SU-DHL-6 (cell line): ENCODE results near the gene NAV2.

ENCODE experiments used
- H2AFZ ChIP-seq: fragments of 200-600 bp; sonication (generic); 2 replicates; pipeline ENCODE4 v1.6.1; 2014; ENCODE audit warnings: low read depth, mild to moderate bottlenecking, moderate library complexity, mixed read lengths, antibody characterized with exemption, low read length; ENCODE audit not compliant: severe bottlenecking
- H3F3A ChIP-seq: fragments of 200-600 bp; shearing (Covaris generic); 2 replicates; pipeline ENCODE4 v1.6.0; 2016; ENCODE audit warnings: antibody characterized with exemption, mild to moderate bottlenecking; ENCODE audit not compliant: insufficient read depth
- H3K27ac ChIP-seq: fragments of 200-600 bp; sonication (generic); 2 replicates; pipeline ENCODE4 v1.5.1; 2016; ENCODE audit warnings: low read depth, mild to moderate bottlenecking, low read length, moderate library complexity, mixed read lengths
- H3K27me3 ChIP-seq: fragments of 200-600 bp; sonication (generic), shearing (Covaris generic); 2 replicates; pipeline ENCODE4 v1.6.0; 2014; ENCODE audit warnings: mild to moderate bottlenecking, low read length
- H3K36me3 ChIP-seq: fragments of 200-600 bp; sonication (generic); 2 replicates; pipeline ENCODE4 v1.6.1; 2014; ENCODE audit warnings: mild to moderate bottlenecking, low read length, mixed read lengths
- H3K4me2 ChIP-seq: fragments of 300-600, 200-600 bp; shearing (Covaris generic), sonication (generic); 2 replicates; pipeline ENCODE4 v1.6.0; 2014; ENCODE audit warnings: low read length, low read depth, mild to moderate bottlenecking; ENCODE audit not compliant: poor library complexity, severe bottlenecking
- H3K4me3 ChIP-seq: fragments of 200-600 bp; sonication (generic); 2 replicates; pipeline ENCODE4 v1.5.1; 2014; ENCODE audit warnings: antibody characterized with exemption, low read length, mild to moderate bottlenecking, mixed read lengths; ENCODE audit not compliant: insufficient read depth, poor library complexity, severe bottlenecking
- H3K79me2 ChIP-seq: fragments of 200-600 bp; sonication (generic); 2 replicates; pipeline ENCODE4 v1.6.1; 2014; ENCODE audit warnings: mild to moderate bottlenecking, low read length, moderate library complexity; ENCODE audit not compliant: insufficient read depth
- H3K9ac ChIP-seq: fragments of 200-600 bp; sonication (generic); 2 replicates; pipeline ENCODE4 v1.7.0; 2014; ENCODE audit warnings: mild to moderate bottlenecking, low read length
- H3K9me2 ChIP-seq: fragments of 200-600 bp; sonication (generic); replicated peaks from 2 replicates; pipeline ENCODE4 v1.6.1; 2014; ENCODE audit warnings: low read length; ENCODE audit not compliant: insufficient read depth
- H3K9me3 ChIP-seq: fragments of 200-600 bp; sonication (generic); 2 replicates; pipeline ENCODE4 v1.6.1; 2014; ENCODE audit warnings: low read length, mixed read lengths; ENCODE audit not compliant: insufficient read depth
- H4K20me1 ChIP-seq: fragments of 200-600 bp; sonication (generic); 2 replicates; pipeline ENCODE4 v1.6.1; 2014; ENCODE audit warnings: low read depth, mild to moderate bottlenecking, antibody characterized with exemption, low read length, moderate library complexity, mixed read lengths
- EZH2phosphoT487 ChIP-seq: fragments of 200-600 bp; sonication (generic), shearing (Covaris generic); conservative IDR thresholded peaks from 2 replicates; pipeline ENCODE4 v1.6.1; 2018; ENCODE audit warnings: mild to moderate bottlenecking, antibody characterized with exemption, low read length, moderate library complexity, mixed read lengths
- TF ChIP-seq, protein P1 (sequence below): fragments of 200-600 bp; sonication (generic); IDR thresholded peaks from one replicate; pipeline ENCODE4 v1.5.1; 2017; ENCODE audit warnings: antibody characterized with exemption, mild to moderate bottlenecking, low read length, moderate library complexity; ENCODE audit not compliant: insufficient read depth, poor library complexity, severe bottlenecking

NAV2 gene

DNA sequence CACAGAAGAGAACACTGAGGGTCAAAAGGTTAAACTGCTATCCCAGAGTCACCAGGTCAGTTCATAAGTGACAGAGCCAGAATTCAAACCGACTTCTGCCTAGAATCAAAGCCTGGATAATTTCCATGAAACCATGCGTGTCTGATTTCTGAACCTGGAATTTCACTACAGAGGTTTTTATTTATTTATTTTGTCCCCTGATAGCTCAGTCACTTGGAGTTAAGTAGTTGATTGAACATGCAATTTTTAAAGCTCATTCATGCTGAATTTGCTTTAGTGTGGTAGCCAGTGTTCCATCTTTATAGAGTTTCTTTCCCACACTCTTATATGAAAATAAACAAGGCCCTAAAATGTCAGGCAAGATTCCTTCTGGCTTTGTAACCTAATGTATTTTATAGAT, 93.2 kb downstream of the NAV2 start:
- no peaks in the 10 kb centered on the region for H3K79me2 ChIP-seq
- no peaks in the 10 kb centered on the region for H3K36me3 ChIP-seq
- H3K9ac ChIP-seq, result no peak overlapping the region
- no peak overlapping the region for H3K4me3 ChIP-seq
- no peaks in the 10 kb centered on the region for H3K9me2 ChIP-seq
- no peaks in the 10 kb centered on the region for H4K20me1 ChIP-seq
- no peaks in the 10 kb centered on the region for H3K27me3 ChIP-seq
- no peak overlapping the region for H3K27ac ChIP-seq
- H3F3A ChIP-seq, result no peaks in the 10 kb centered on the region
- H2AFZ ChIP-seq, result no peak overlapping the region
- H3K9me3 ChIP-seq, result no peaks in the 10 kb centered on the region
- TF ChIP-seq EZH2phosphoT487, result no peak
- TF ChIP-seq, protein P1, sequence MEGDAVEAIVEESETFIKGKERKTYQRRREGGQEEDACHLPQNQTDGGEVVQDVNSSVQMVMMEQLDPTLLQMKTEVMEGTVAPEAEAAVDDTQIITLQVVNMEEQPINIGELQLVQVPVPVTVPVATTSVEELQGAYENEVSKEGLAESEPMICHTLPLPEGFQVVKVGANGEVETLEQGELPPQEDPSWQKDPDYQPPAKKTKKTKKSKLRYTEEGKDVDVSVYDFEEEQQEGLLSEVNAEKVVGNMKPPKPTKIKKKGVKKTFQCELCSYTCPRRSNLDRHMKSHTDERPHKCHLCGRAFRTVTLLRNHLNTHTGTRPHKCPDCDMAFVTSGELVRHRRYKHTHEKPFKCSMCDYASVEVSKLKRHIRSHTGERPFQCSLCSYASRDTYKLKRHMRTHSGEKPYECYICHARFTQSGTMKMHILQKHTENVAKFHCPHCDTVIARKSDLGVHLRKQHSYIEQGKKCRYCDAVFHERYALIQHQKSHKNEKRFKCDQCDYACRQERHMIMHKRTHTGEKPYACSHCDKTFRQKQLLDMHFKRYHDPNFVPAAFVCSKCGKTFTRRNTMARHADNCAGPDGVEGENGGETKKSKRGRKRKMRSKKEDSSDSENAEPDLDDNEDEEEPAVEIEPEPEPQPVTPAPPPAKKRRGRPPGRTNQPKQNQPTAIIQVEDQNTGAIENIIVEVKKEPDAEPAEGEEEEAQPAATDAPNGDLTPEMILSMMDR, result no peak
- H3K4me2 ChIP-seq, result no peak overlapping the region

- TF ChIP-seq, protein P1, result no peak
- no peak for TF ChIP-seq EZH2phosphoT487
- H3K27me3 ChIP-seq, result no peaks in the 10 kb centered on the region
Observed at GRCh38 chr11:19806251-19806650, 93.6 kb downstream of the NAV2 start.

DNA sequence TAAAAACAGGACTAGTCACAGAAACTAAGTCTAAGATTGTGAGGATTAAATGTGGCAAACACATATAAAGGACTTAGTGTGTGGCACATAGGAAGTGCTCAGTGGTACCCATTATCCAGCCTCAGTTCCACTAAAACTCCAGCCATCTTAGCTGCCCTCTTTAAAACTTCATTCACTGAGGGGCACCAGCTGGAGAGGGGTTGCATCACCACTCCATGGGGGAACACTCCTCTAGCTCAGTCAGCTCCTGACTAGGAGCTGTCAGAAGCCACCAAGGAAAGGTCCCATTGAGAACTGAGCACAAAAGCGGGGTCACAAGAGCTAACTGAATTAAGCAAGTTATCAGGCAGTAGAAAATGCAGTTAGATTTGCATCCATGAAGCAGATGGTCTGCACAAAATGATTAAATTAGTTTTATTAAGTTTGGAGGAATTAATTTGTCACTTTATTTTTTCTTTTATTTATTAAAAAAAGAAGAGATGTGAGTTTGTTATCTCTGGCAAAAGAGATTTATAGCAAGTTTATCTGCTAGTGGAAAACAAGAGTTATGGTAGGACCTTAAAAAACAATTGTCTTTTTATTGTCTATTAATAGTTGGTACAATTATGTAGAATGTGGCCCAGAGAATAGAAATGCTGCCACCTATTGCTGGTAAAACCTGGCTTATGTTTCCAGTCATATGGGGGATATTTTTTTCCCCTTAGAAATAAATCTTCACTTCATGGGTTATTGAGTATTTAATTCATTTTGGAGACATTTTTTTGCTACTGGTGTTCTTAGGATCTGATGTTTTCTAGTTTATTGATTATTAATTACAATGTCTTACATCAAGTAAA, 95.7 kb downstream of the NAV2 start:
- Histone ChIP-seq H3K9ac (no peak overlapping the region), H3F3A (no peaks in the 10 kb centered on the region), H3K79me2 (no peaks in the 10 kb centered on the region), H3K27me3 (no peaks in the 10 kb centered on the region), H4K20me1 (no peaks in the 10 kb centered on the region), H3K4me3 (no peak overlapping the region), H2AFZ (no peak overlapping the region), H3K9me2 (no peaks in the 10 kb centered on the region), H3K4me2 (no peak overlapping the region), H3K36me3 (no peaks in the 10 kb centered on the region), H3K9me3 (no peaks in the 10 kb centered on the region), H3K27ac (no peak overlapping the region)
- TF ChIP-seq, protein P1, result peak; percentile 10
- no peak for TF ChIP-seq EZH2phosphoT487

More at GRCh38 chr11:19806251-19806650, 93.6 kb downstream of the NAV2 start:
- Histone ChIP-seq H4K20me1 (no peaks in the 10 kb centered on the region), H3K36me3 (no peaks in the 10 kb centered on the region), H3K9me3 (no peaks in the 10 kb centered on the region), H3K9me2 (no peaks in the 10 kb centered on the region), H3F3A (no peaks in the 10 kb centered on the region), H3K9ac (no peak overlapping the region), H2AFZ (no peak overlapping the region), H3K4me3 (no peak overlapping the region), H3K27ac (no peak overlapping the region), H3K79me2 (no peaks in the 10 kb centered on the region), H3K4me2 (no peak overlapping the region)
